ENCODE measurements around the gene POU6F2. TPM values are rescaled to one million over a fixed set of nuclear protein-coding genes. Genes with fewer than 3 reads are reported as not detected.

POU6F2 gene
- total RNA-seq, 1 donor from 2014 or later = 0.24 TPM

GRCh38 chr7:39310699-39311098 is 333.0 kb downstream of the POU6F2 start:
- ChIA-PET POLR2A (no interaction called here), CTCF (no interaction called here)
- H3K27me3 Mint-ChIP-seq = peaks cover 7% of the 10 kb centered on the region
- no peaks in the 10 kb centered on the region for H3K4me1 Mint-ChIP-seq
- H3K36me3 Mint-ChIP-seq (ENCODE audit: low read depth) = no peaks in the 10 kb centered on the region
- intact Hi-C loops (cut with micrococcal nuclease) = no loop called here
- ATAC-seq (ENCODE audit: low read depth) = no peak
- H3K27ac Mint-ChIP-seq = no peak overlapping the region
- no peaks in the 10 kb centered on the region for H3K9me3 Mint-ChIP-seq
- no peak overlapping the region for H3K4me3 Mint-ChIP-seq
- TF ChIP-seq, protein P1, sequence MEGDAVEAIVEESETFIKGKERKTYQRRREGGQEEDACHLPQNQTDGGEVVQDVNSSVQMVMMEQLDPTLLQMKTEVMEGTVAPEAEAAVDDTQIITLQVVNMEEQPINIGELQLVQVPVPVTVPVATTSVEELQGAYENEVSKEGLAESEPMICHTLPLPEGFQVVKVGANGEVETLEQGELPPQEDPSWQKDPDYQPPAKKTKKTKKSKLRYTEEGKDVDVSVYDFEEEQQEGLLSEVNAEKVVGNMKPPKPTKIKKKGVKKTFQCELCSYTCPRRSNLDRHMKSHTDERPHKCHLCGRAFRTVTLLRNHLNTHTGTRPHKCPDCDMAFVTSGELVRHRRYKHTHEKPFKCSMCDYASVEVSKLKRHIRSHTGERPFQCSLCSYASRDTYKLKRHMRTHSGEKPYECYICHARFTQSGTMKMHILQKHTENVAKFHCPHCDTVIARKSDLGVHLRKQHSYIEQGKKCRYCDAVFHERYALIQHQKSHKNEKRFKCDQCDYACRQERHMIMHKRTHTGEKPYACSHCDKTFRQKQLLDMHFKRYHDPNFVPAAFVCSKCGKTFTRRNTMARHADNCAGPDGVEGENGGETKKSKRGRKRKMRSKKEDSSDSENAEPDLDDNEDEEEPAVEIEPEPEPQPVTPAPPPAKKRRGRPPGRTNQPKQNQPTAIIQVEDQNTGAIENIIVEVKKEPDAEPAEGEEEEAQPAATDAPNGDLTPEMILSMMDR (IDR thresholded peaks at IDR 0.05) = no peak
- no peak for DNase-seq

DNA sequence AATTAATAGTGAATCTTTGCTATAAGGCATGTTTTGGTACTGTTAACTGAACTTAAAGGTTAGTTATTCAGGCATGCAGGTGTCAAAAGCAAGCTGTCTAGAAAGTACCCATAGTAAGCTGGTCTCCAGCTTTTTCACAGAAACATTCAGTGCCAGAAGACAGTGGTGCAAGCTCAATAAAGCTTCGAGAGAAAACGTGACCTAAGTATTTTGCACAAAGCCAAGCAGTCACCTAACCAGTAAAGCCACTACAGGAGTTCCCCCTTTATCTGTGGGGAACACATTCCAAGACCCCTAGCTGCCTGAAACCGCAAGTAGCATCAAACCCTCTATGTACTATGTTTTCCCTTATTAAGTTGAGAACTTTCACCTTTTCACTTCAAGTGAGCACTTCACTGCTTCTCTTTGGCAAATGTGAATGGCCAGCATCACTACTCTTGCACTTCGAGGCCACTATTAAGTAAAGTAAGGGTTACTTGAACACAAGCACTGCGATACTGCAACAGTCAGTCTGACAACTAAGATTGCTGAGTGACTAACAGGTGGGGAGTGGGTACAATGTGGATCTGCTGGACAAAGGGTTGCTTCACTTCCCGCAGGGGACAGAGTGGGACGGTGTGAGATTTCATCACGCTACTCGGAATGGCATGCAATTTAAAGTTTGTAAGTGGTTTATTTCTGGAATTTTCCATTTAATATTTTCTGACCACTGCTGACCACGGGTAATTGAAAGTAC is 334.7 kb downstream of the POU6F2 start:
- ATAC-seq (ENCODE audit: low read depth) = no peak

GRCh38 chr7:39313376-39313775 is 335.7 kb downstream of the POU6F2 start:
- H3K9me3 Mint-ChIP-seq = no peaks in the 10 kb centered on the region
- no peak for DNase-seq
- no peaks in the 10 kb centered on the region for H3K4me1 Mint-ChIP-seq
- ChIA-PET CTCF (no interaction called here), POLR2A (no interaction called here)
- no peaks in the 10 kb centered on the region for H3K36me3 Mint-ChIP-seq (ENCODE audit: low read depth)
- no peak for ATAC-seq (ENCODE audit: low read depth)
- H3K4me3 Mint-ChIP-seq = no peak overlapping the region
- peaks cover 7% of the 10 kb centered on the region for H3K27me3 Mint-ChIP-seq
- intact Hi-C loops (cut with micrococcal nuclease) = no loop called here
- no peak overlapping the region for H3K27ac Mint-ChIP-seq
- TF ChIP-seq, protein P1 (IDR thresholded peaks at IDR 0.05) = no peak

More for the DNA sequence above, 334.7 kb downstream of the POU6F2 start:
- no peaks in the 10 kb centered on the region for H3K9me3 Mint-ChIP-seq
- H3K27me3 Mint-ChIP-seq = peaks cover 7% of the 10 kb centered on the region
- no peak overlapping the region for H3K4me3 Mint-ChIP-seq
- no peaks in the 10 kb centered on the region for H3K4me1 Mint-ChIP-seq
- TF ChIP-seq, protein P1 (IDR thresholded peaks at IDR 0.05) = no peak
- DNase-seq = no peak
- ChIA-PET CTCF (no interaction called here), POLR2A (no interaction called here)
- H3K36me3 Mint-ChIP-seq (ENCODE audit: low read depth) = no peaks in the 10 kb centered on the region
- intact Hi-C loops (cut with micrococcal nuclease) = no loop called here
- no peak overlapping the region for H3K27ac Mint-ChIP-seq

- no peaks in the 10 kb centered on the region for H3K4me1 Mint-ChIP-seq
- DNase-seq (no peak), ATAC-seq (ENCODE audit: low read depth) (no peak)
- H3K27me3 Mint-ChIP-seq = peaks cover 7% of the 10 kb centered on the region
- POLR2A ChIA-PET = no interaction called here
- H3K36me3 Mint-ChIP-seq (ENCODE audit: low read depth) = no peaks in the 10 kb centered on the region
- TF ChIP-seq, protein P1 (IDR thresholded peaks at IDR 0.05) = no peak
- CTCF ChIA-PET = no interaction called here
- no peaks in the 10 kb centered on the region for H3K9me3 Mint-ChIP-seq
- no peak overlapping the region for H3K4me3 Mint-ChIP-seq
- H3K27ac Mint-ChIP-seq = no peak overlapping the region
- intact Hi-C loops (cut with micrococcal nuclease) = no loop called here
Measured at GRCh38 chr7:39313974-39314373, 336.3 kb downstream of the POU6F2 start.

DNA sequence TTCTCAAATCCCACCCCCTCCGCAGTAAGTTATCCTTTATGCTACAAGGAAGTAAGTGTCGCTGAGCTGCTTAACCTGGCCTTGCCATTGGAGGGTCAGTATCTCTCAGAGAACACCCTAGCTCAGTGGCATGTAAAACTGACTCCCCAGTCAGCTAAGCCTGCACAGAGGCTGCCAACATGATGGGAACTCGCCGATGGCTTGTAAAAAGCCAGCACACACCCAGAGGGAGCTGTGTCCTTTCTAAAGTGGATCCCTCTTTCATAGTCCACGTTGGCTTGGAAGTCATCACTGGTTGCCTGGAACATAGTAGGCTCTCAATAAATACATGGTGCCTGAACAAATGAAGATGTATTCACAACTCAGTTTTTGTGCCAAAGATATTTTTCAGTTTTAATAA is 339.4 kb downstream of the POU6F2 start:
- TF ChIP-seq, protein P1 (IDR thresholded peaks at IDR 0.05) = no peak
- Mint-ChIP-seq H3K4me1 (no peaks in the 10 kb centered on the region), H3K27me3 (no peaks in the 10 kb centered on the region), H3K4me3 (no peak overlapping the region), H3K27ac (no peak overlapping the region), H3K36me3 (ENCODE audit: low read depth) (no peaks in the 10 kb centered on the region), H3K9me3 (no peaks in the 10 kb centered on the region)
- no peak for ATAC-seq (ENCODE audit: low read depth)
- ChIA-PET POLR2A (no interaction called here), CTCF (no interaction called here)
- intact Hi-C loops (cut with micrococcal nuclease) = no loop called here
- no peak for DNase-seq
